Small intestine (tissue), 7 donors: ENCODE results near the gene MOV10L1. TPM values are rescaled to one million over a fixed set of nuclear protein-coding genes. Genes with fewer than 3 reads are reported as not detected.
A peak's percentile ranks its signal among the peaks of the same experiment; 100 is the strongest.

Experiments
- DNase-seq, 2 donors: peaks; one replicate each; pipeline versions ENCODE4 v3.0.0 to v3.0.0-alpha.2; 2013
- FAIRE-seq: peaks from 2 replicates; lab custom pipeline; 2012; peaks lifted over from hg19 to GRCh38; lab: Jason Lieb, UNC
- H3K27ac ChIP-seq, 3 donors: one replicate each; pipeline ENCODE4 v1.5.1; 2013; ENCODE audit warnings: low read length in 2 of 3, mild to moderate bottlenecking in 2 of 3, control low read depth in 1 of 3, inconsistent platforms in 1 of 3, low read depth in 1 of 3, moderate library complexity in 1 of 3
- H3K27me3 ChIP-seq, 3 donors: one replicate each; pipeline ENCODE4 v1.6.1; 2013; ENCODE audit warnings: low read length in 3 of 3, inconsistent platforms in 1 of 3; ENCODE audit not compliant: control insufficient read depth in 3 of 3, insufficient read depth in 3 of 3
- H3K36me3 ChIP-seq, 3 donors: one replicate each; pipeline ENCODE4 v1.6.1; 2013; ENCODE audit warnings: low read length in 3 of 3, inconsistent platforms in 1 of 3, low read depth in 1 of 3, mild to moderate bottlenecking in 1 of 3, moderate library complexity in 1 of 3; ENCODE audit not compliant: control insufficient read depth in 3 of 3, insufficient read depth in 2 of 3
- H3K4me1 ChIP-seq, 3 donors: one replicate each; pipeline ENCODE4 v1.6.1; 2013; ENCODE audit warnings: low read length in 2 of 3, inconsistent platforms in 1 of 3, low read depth in 1 of 3, mild to moderate bottlenecking in 1 of 3, moderate library complexity in 1 of 3; ENCODE audit not compliant: control insufficient read depth in 3 of 3, insufficient read depth in 2 of 3
- H3K4me3 ChIP-seq, 3 donors: one replicate each; pipeline ENCODE4 v1.5.1; 2013; ENCODE audit warnings: low read length in 3 of 3, control low read depth in 1 of 3, inconsistent platforms in 1 of 3, low read depth in 1 of 3, mild to moderate bottlenecking in 1 of 3, moderate library complexity in 1 of 3
- H3K9me3 ChIP-seq, 2 donors: one replicate each; pipeline ENCODE4 v1.6.1; 2013; ENCODE audit warnings: low read depth in 1 of 2, low read length in 1 of 2; ENCODE audit not compliant: control insufficient read depth in 2 of 2, insufficient read depth in 1 of 2
- WGBS, 3 donors: extraction: QIAGEN DNeasy Blood & Tissue Kit; methylation state at CpG; one replicate each; pipeline ENCODE4 v1.1.7; 2013; 5-methylcytosine and 5-hydroxymethylcytosine counted together
- polyA plus RNA-seq, 4 donors: library from polyadenylated mRNA; stranded (reverse) in 3 of 4; unstranded in 1 of 4; fragments of 200-250 nt in 3 of 4; fragments of 120-200 nt in 1 of 4; gene quantifications; one replicate each; pipeline versions ENCODE4 v1.2.1 to v1.2.3, GENCODE V29; 2013
- donor health status: healthy with polysubstance abuse.
- donor health status: control.
- donor health status: control.
- donor health status: Bipolar disorder and iron deficiency.
- donor health status: healthy.

Gene MOV10L1
- polyA plus RNA-seq, 4 donors: 0.19 to 2.1 TPM; not detected in 2

GRCh38 chr22:50196256-50196655 is 106.5 kb downstream of the MOV10L1 start:
- DNase-seq: no peak
- Histone ChIP-seq H3K27ac (no peak overlapping the region), H3K27me3 (no peaks in the 10 kb centered on the region), H3K4me1 (peaks cover 0 to 14% (median 0%) of the 10 kb centered on the region in 3 donors), H3K9me3 (no peaks in the 10 kb centered on the region), H3K36me3 (peaks cover 11 to 84% (median 17%) of the 10 kb centered on the region in 3 donors), H3K4me3 (no peak overlapping the region)
- FAIRE-seq: no peak
- WGBS, 3 donors: 88 to 95% (median 89%) methylated on average over 10 to 18 of the region's 18 CpGs

DNA sequence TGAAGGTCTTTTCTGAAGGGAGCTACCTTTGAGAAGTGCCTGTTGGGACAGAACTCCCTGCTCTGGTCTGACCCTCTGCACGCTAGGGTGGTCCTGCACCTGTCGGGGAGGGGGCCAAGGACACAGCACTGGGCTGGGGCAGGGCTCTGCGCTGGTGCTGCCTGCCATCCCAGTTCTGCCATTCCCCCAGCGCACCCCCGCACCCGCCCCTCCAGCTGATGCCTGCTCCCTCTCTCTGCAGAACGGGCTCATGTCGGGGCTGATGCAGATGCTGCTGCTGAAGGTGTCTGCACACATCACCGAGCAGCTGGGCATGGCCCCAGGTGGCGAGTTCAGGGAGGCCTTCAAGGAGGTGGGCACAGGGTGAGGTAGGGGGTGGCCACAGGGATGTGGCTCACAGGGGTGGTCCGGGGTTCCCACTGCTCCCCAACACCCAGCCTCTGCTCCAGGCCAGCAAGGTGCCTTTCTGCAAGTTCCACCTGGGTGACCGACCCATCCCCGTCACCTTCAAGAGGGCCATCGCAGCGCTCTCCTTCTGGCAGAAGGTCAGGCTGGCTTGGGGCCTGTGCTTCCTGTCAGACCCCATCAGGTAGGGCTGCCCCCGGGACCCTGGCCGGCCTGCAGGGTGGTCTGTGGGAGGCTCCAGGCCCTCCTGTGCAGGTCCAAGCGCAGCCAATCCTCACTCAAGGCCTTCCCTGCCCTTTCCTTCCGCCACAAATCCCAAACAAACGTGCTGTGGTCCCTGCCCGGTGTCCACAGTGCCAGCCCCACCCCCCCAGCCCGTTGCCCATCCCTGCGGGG is 107.4 kb downstream of the MOV10L1 start:
- H3K4me3 ChIP-seq: no peak overlapping the region
- no peaks in the 10 kb centered on the region for H3K9me3 ChIP-seq
- H3K36me3 ChIP-seq: peaks cover 11 to 74% (median 17%) of the 10 kb centered on the region in 3 donors
- no peak for DNase-seq
- no peak for FAIRE-seq
- WGBS, 3 donors: 86 to 92% (median 88%) methylated on average over 23 of the region's 23 CpGs
- H3K27me3 ChIP-seq: no peaks in the 10 kb centered on the region
- peaks cover 0 to 12% (median 0%) of the 10 kb centered on the region in 3 donors for H3K4me1 ChIP-seq
- no peak overlapping the region for H3K27ac ChIP-seq

DNA sequence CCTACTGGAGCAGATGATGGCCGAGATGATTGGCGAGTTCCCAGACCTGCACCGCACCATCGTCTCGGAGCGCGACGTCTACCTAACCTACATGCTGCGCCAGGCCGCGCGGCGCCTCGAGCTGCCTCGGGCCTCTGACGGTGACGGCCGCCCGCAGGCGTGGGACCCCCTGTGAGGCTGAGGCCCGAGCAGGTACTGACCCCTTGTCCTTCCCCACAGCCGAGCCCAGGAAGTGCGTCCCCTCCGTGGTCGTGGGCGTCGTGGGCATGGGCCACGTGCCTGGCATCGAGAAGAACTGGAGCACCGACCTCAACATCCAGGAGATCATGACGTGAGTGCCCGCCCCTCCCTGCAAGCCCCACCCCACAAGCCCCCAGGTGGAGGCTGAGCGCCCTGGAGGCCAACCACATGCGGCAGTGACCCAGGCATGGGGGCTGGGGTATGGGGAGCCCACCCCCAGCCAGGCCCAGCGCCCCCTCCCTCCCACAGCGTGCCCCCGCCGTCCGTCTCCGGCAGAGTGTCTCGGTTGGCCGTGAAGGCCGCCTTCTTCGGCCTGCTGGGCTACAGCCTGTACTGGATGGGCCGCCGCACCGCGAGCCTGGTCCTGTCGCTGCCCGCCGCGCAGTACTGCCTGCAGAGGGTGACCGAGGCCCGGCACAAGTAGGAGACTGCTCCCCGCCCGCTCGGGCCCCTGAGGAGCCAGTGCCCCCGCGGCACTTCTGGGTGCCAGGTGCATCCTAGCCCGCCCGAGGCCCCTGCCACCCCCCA is 108.2 kb downstream of the MOV10L1 start:
- H3K4me1 ChIP-seq: peaks cover 0 to 12% (median 0%) of the 10 kb centered on the region in 3 donors
- H3K27me3 ChIP-seq: no peaks in the 10 kb centered on the region
- FAIRE-seq (no peak), DNase-seq (no peak)
- WGBS, 3 donors: 92 to 95% (median 93%) methylated on average over 53 to 61 of the region's 61 CpGs
- no peaks in the 10 kb centered on the region for H3K9me3 ChIP-seq
- H3K36me3 ChIP-seq: peaks cover 11 to 68% (median 17%) of the 10 kb centered on the region in 3 donors
- H3K27ac ChIP-seq: no peak overlapping the region
- H3K4me3 ChIP-seq: no peak overlapping the region

GRCh38 chr22:50198624-50199017 is 108.8 kb downstream of the MOV10L1 start:
- DNase-seq: no peak
- no peak overlapping the region for H3K27ac ChIP-seq
- no peak for FAIRE-seq
- 85 to 92% (median 90%) methylated on average over 10 to 16 of the region's 16 CpGs for WGBS, 3 donors
- H3K27me3 ChIP-seq: no peaks in the 10 kb centered on the region
- H3K36me3 ChIP-seq: peaks cover 11 to 64% (median 15%) of the 10 kb centered on the region in 3 donors
- H3K9me3 ChIP-seq: no peaks in the 10 kb centered on the region
- H3K4me1 ChIP-seq: peaks cover 0 to 12% (median 0%) of the 10 kb centered on the region in 3 donors
- peak overlapping the region in 1 of 3 donors; percentile 4 for H3K4me3 ChIP-seq

DNA sequence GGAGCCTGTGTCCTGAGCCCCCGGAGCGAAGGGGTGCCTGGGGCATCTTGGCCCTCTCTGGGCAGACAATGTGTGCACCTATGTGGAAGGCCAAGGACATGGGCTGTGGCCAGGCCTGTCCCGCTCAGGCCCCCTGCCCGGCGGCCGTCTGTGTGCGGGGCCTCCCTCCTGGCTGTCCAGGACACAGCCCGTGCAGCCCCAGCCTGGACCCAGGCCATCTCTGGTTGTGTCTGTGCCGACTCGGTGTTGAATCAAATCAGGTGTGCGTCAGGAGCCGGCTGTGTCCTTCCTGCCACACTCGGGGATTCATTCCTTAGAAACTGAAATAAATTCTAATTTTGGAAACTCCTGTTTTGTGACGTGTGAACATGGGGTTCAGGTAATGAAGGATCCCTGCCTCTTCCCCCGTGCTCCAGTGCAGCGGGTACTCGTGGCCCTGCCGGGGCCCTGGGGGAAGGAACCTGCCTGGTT is 109.5 kb downstream of the MOV10L1 start:
- Histone ChIP-seq H3K27me3 (no peaks in the 10 kb centered on the region), H3K4me3 (no peak overlapping the region), H3K36me3 (peaks cover 8 to 57% (median 11%) of the 10 kb centered on the region in 3 donors), H3K9me3 (no peaks in the 10 kb centered on the region), H3K4me1 (peaks cover 0 to 12% (median 0%) of the 10 kb centered on the region in 3 donors), H3K27ac (no peak overlapping the region)
- DNase-seq (no peak), FAIRE-seq (no peak)
- WGBS, 3 donors: 82 to 88% (median 84%) methylated on average over 18 of the region's 18 CpGs

DNA sequence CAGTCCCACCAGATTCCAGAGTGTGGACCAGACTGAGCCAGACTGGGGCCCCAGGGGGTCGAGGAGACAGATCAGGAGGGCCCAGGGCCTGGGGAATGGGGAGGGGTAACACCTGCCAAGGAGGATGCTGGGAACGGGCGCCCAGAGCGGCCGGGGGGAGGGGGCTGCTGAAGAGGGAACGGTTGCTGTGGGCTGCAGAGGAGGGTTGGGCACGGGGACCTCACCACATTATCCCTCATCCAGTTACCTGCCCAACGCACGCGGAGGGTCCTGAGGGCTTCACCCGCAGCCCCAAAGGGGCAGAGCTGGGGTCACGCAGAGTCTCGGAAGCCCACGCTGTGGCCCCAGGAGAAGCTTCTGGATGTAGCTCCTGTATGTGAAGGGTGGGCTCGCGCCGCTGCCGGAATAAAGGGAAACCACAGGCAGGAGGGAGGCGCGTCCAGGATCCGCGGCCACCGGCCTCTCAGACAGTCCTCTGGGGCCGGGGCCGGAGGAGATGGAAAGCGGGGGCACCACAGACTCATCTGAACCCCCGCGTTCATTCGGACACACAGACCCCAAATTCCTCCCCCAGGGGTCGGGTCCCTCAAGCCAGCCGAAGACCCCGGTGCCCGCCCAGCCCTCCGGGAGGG is 110.1 kb downstream of the MOV10L1 start:
- H3K27me3 ChIP-seq: no peaks in the 10 kb centered on the region
- FAIRE-seq (no peak), DNase-seq (no peak)
- no peaks in the 10 kb centered on the region for H3K9me3 ChIP-seq
- peaks cover 4 to 54% (median 6%) of the 10 kb centered on the region in 3 donors for H3K36me3 ChIP-seq
- H3K4me3 ChIP-seq: peak overlapping the region; percentile 37 to 93 (median 70)
- 10 to 31% (median 15%) methylated on average over 29 to 34 of the region's 34 CpGs for whole genome bisulfite sequencing, 3 donors
- H3K27ac ChIP-seq: peak overlapping the region; percentile 0 to 64 (median 45)
- H3K4me1 ChIP-seq: peaks cover 0 to 12% (median 4%) of the 10 kb centered on the region in 3 donors

DNA sequence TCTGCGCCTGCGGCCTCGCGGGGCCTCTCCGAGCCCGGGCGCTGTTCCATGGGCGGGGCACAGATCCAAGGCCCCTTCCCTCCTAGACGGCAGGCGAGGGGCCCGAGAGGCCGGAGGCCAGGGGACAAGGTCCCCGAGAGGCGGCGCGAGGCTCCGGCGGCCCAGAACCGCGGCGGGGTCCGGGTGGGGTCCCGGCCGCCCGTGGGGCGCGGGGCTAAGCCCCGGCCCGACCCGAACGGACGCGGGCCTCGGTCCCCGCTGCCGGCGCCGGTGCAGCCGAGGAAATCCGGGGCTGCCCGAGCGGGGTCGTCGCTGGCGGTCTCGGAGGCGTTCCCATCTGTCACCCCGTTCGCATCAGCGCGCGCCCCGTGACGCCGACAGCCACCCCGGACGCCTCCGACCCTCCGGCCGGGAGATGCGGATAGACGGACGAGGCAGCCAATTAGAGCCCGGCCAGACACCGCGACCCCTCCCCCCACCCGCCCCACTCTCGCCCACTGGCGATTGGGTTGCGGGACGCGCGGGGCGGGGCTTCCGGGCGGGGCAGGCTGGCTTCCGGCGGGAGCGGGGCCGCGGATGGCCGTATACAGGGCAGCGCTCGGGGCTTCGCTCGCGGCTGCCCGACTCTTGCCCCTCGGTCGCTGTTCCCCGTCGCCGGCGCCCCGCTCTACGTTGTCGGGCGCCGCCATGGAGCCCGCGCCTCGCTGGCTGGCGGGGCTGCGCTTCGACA is 110.8 kb downstream of the MOV10L1 start, which contains the start of gene SELENOO:
Gene SELENOO (plus strand): TSS at position 551 of the 730 bp plus-strand sequence. CDS start 26 bp downstream, at position 577.
- peaks cover 3 to 55% (median 6%) of the 10 kb centered on the region in 3 donors for H3K36me3 ChIP-seq
- no peaks in the 10 kb centered on the region for H3K27me3 ChIP-seq
- no peaks in the 10 kb centered on the region for H3K9me3 ChIP-seq
- no peak for FAIRE-seq
- DNase-seq: peak; percentile 87 to 94
- peak within 1 kb of the TSS; percentile 69 to 93 (median 70) for H3K4me3 ChIP-seq
- H3K4me1 ChIP-seq: peaks cover 0 to 12% (median 5%) of the 10 kb centered on the region in 3 donors
- peak within 1 kb of the TSS; percentile 58 to 82 (median 75) for H3K27ac ChIP-seq
- 0% methylated on average over 47 to 105 of the region's 105 CpGs for WGBS, 3 donors
